K562 (cell line): ENCODE results near the gene VWA2. TPM values are rescaled to one million over a fixed set of nuclear protein-coding genes. Genes with fewer than 3 reads are reported as not detected.

Experiments
- ATAC-seq: fragments of 200-7000 bp; cut with Tn5 transposase; 3 replicates; pipeline ENCODE4 v1.9.1; 2020; ENCODE audit warnings: moderate library complexity
- BruUV-seq: library from RNA; stranded (reverse); fragments of 400-500 nt; replicated peaks from 2 replicates; lab custom pipeline; 2021; lab: Mats Ljungman, UMichigan
- CTCF ChIA-PET: fragments of 300-600 bp; formaldehyde crosslinking; extraction: SDS; loops from one replicate; lab custom pipeline; 2021; ENCODE audit warnings: low intra/inter-chr PET ratio; lab: Yijun Ruan, JAX
- POLR2A ChIA-PET: fragments of 300-600, 350-650 bp; sonication (Branson Sonifier 250); formaldehyde crosslinking; extraction: SDS; loops from one replicate; lab custom pipeline; 2021; ENCODE audit warnings: antibody characterized with exemption, inconsistent platforms; lab: Yijun Ruan, JAX
- DNase-seq, 4 experiments: peaks; one replicate each; pipeline versions ENCODE4 v3.0.0 to v3.0.0-alpha.2; 2011 to 2018; ENCODE audit warnings: low spot score in 3 of 4, mixed read lengths in 3 of 4; ENCODE audit errors: extremely low read depth in 1 of 4
- FAIRE-seq: peaks from 2 replicates; lab custom pipeline; 2011; peaks lifted over from hg19 to GRCh38; lab: Jason Lieb, UNC
- H2AFZ ChIP-seq: 2 replicates; pipeline ENCODE4 v1.6.0; 2011; ENCODE audit warnings: low read depth, low read length, control low read depth, inconsistent platforms
- H3K27ac ChIP-seq: fragments of 200-600 bp; 3 replicates; pipeline ENCODE4 v1.8.0; 2011; ENCODE audit warnings: low read depth, mild to moderate bottlenecking, control low read depth, inconsistent platforms, low read length, moderate library complexity, mixed read lengths; ENCODE audit errors: extremely low read depth
- H3K27me3 ChIP-seq, 2 experiments: fragments of 300-600 bp in 1 of 2; 2 replicates in 1 of 2; 3 replicates in 1 of 2; pipeline versions ENCODE4 v1.6.0 to v1.8.0; 2011; ENCODE audit warnings: inconsistent platforms in 2 of 2, low read length in 2 of 2, mild to moderate bottlenecking in 1 of 2, mixed read lengths in 1 of 2, moderate library complexity in 1 of 2; ENCODE audit not compliant: control insufficient read depth in 2 of 2, insufficient read depth in 2 of 2
- H3K36me3 ChIP-seq: fragments of 300-600 bp; 3 replicates; pipeline ENCODE4 v1.8.0; 2011; ENCODE audit warnings: mild to moderate bottlenecking, low read length, inconsistent platforms; ENCODE audit not compliant: control insufficient read depth, insufficient read depth
- H3K4me1 ChIP-seq, 2 experiments: fragments of 200-600 bp in 1 of 2; replicated peaks in 1 of 2; 2 replicates in 1 of 2; 3 replicates in 1 of 2; pipeline versions ENCODE4 v1.5.1 to v1.8.0; 2011; ENCODE audit warnings: inconsistent platforms in 2 of 2, low read length in 2 of 2, mild to moderate bottlenecking in 1 of 2, mixed read lengths in 1 of 2, moderate library complexity in 1 of 2; ENCODE audit not compliant: control insufficient read depth in 2 of 2, insufficient read depth in 2 of 2
- H3K4me2 ChIP-seq: 2 replicates; pipeline ENCODE4 v1.6.1; 2011; ENCODE audit warnings: low read length, control low read depth, inconsistent platforms, mixed read lengths; ENCODE audit not compliant: insufficient read depth
- H3K4me3 ChIP-seq: fragments of 200-600 bp; sonication (generic), shearing (Covaris generic); 2 replicates; pipeline ENCODE4 v1.5.1; 2016; ENCODE audit warnings: control low read depth, inconsistent platforms
- H3K79me2 ChIP-seq: fragments of 200-600 bp; 3 replicates; pipeline ENCODE4 v1.8.0; 2011; ENCODE audit warnings: low read length, inconsistent platforms; ENCODE audit not compliant: control insufficient read depth, insufficient read depth
- H3K9ac ChIP-seq, 2 experiments: 2 replicates each; pipeline versions ENCODE4 v1.6.0 to v1.6.1; 2011; ENCODE audit warnings: low read depth in 2 of 2, low read length in 2 of 2, control low read depth in 1 of 2, inconsistent platforms in 1 of 2, mild to moderate bottlenecking in 1 of 2, mixed read lengths in 1 of 2; ENCODE audit not compliant: insufficient read depth in 1 of 2
- H3K9me1 ChIP-seq: one replicate; pipeline ENCODE4 v1.6.0; 2011; ENCODE audit warnings: inconsistent platforms, mild to moderate bottlenecking, low read length, moderate library complexity; ENCODE audit not compliant: control insufficient read depth, insufficient read depth
- H3K9me3 ChIP-seq: replicated peaks from 2 replicates; pipeline ENCODE4 v1.5.1; 2011; ENCODE audit warnings: low read depth, low read length, inconsistent platforms; ENCODE audit not compliant: control insufficient read depth, insufficient read depth
- H4K20me1 ChIP-seq: replicated peaks from 2 replicates; pipeline ENCODE4 v1.6.1; 2011; ENCODE audit warnings: low read length, inconsistent platforms, mixed read lengths; ENCODE audit not compliant: control insufficient read depth, insufficient read depth
- BCL6 ChIP-seq: fragments of 250-450 bp; sonication (Bioruptor Pico); IDR thresholded peaks from 2 replicates; pipeline ENCODE4 v1.4.0; 2020
- BMI1 ChIP-seq: fragments of 150-350 bp; IDR thresholded peaks from 2 replicates; pipeline ENCODE4 v1.6.1; 2014; ENCODE audit warnings: low read length
- GMEB1 ChIP-seq: fragments of 250-450 bp; sonication (Bioruptor Pico); IDR thresholded peaks from 2 replicates; pipeline ENCODE4 v1.4.0; 2020; ENCODE audit warnings: mild to moderate bottlenecking
- KDM1A ChIP-seq, 2 experiments: fragments of 450-650 bp; IDR thresholded peaks; 2 replicates each; pipeline ENCODE4 v1.6.1; 2016; ENCODE audit warnings: mild to moderate bottlenecking in 2 of 2
- MCM2 ChIP-seq: fragments of 450-650 bp; IDR thresholded peaks from 2 replicates; pipeline ENCODE4 v1.6.1; 2017; ENCODE audit warnings: low read depth, mild to moderate bottlenecking
- PRPF4 ChIP-seq: fragments of 200-400 bp; formaldehyde crosslinking; IDR thresholded peaks from one replicate; pipeline ENCODE4 v1.6.1; 2017; ENCODE audit warnings: low read length, low read depth, mild to moderate bottlenecking; ENCODE audit not compliant: insufficient read depth, poor library complexity, severe bottlenecking
- RNF2 ChIP-seq: sonication (generic); IDR thresholded peaks from 2 replicates; pipeline ENCODE4 v1.6.1; 2016
- SMAD2 ChIP-seq: fragments of 150-350 bp; IDR thresholded peaks from 2 replicates; pipeline ENCODE4 v1.6.1; 2014; ENCODE audit warnings: low read depth, mild to moderate bottlenecking, low read length
- SMARCA5 ChIP-seq: fragments of 450-650 bp; IDR thresholded peaks from 2 replicates; pipeline ENCODE4 v1.6.1; 2016
- TBL1XR1 ChIP-seq, 2 experiments: IDR thresholded peaks; 2 replicates each; pipeline ENCODE4 v1.6.1; 2012; ENCODE audit warnings: improper control_type of control experiment in 2 of 2, low read length in 2 of 2, mild to moderate bottlenecking in 1 of 2
- ZNF23 ChIP-seq: fragments of 250-450 bp; sonication (Bioruptor Pico); IDR thresholded peaks from 2 replicates; pipeline ENCODE4 v1.4.0; 2020; ENCODE audit warnings: mild to moderate bottlenecking
- ZNF316 ChIP-seq: fragments of 450-650 bp; IDR thresholded peaks from 2 replicates; pipeline ENCODE4 v1.6.1; 2016
- ZNF398 ChIP-seq: fragments of 250-450 bp; sonication (Bioruptor Pico); IDR thresholded peaks from 2 replicates; pipeline ENCODE4 v1.8.0; 2021; ENCODE audit warnings: moderate library complexity, mild to moderate bottlenecking, inconsistent platforms
- WGBS: fragments of 100-300 bp; shearing (Covaris generic); methylation state at CpG from one replicate; pipeline ENCODE4 v1.1.6; 2016; ENCODE audit warnings: low coverage, mixed read lengths; ENCODE audit not compliant: insufficient coverage; ENCODE audit errors: missing lambda C conversion rate; 5-methylcytosine and 5-hydroxymethylcytosine counted together
- in situ Hi-C: fragments of 300-500 bp; cut with MboI; formaldehyde crosslinking; loops from 4 replicates; pipeline ENCODE4 v1.15.0; 2018; ENCODE audit warnings: inconsistent platforms, mixed read lengths
- intact Hi-C: fragments of 100-400 bp; cut with micrococcal nuclease; formaldehyde crosslinking; loops from 2 replicates; pipeline ENCODE4 v1.14.2; 2022
- polyA plus RNA-seq, 8 experiments: library from polyadenylated mRNA; depleted of rRNA in 4 of 8; stranded (reverse) in 5 of 8; unstranded in 3 of 8; fragments of >200 nt; fragmentation: Nextera tagmentation in 2 of 8; fragmentation: Illumina TruSeq in 1 of 8; extraction: Ambion mirVana in 2 of 8; extraction: Trizol in 1 of 8; gene quantifications; 2 replicates each; pipeline versions ENCODE4 v1.2.1 to v1.2.3, GENCODE V29; 2011 to 2014; ENCODE audit warnings: inconsistent platforms in 1 of 8, missing spikeins in 1 of 8
- total RNA-seq, 7 experiments: library from RNA; depleted of rRNA in 6 of 7; stranded (reverse); fragments of >200 nt in 6 of 7; fragmentation: Illumina TruSeq in 2 of 7; extraction: Trizol in 2 of 7; gene quantifications; 2 replicates each; pipeline versions ENCODE4 v1.2.1 to v1.2.3, GENCODE V29; 2011 to 2021; ENCODE audit warnings: low replicate concordance in 1 of 7
- TF ChIP-seq, protein P1 (sequence below): fragments of 450-650 bp; IDR thresholded peaks from 2 replicates; pipeline ENCODE4 v1.6.1; 2016
- TF ChIP-seq, protein P2 (sequence below): fragments of 450-650 bp; formaldehyde crosslinking; IDR thresholded peaks from 2 replicates; pipeline ENCODE4 v1.4.0; 2020; ENCODE audit warnings: mild to moderate bottlenecking, moderate library complexity
- TF ChIP-seq, protein P3 (sequence below): fragments of 450-650 bp; IDR thresholded peaks from 2 replicates; pipeline ENCODE4 v1.6.1; 2014; ENCODE audit warnings: low read depth, mild to moderate bottlenecking, moderate library complexity, borderline replicate concordance

VWA2 gene
- total and polyA plus RNA-seq, 9 of the 15 experiments (the other 6 are each of a cell fraction or from before 2014, with no cell fraction given): not detected

DNA sequence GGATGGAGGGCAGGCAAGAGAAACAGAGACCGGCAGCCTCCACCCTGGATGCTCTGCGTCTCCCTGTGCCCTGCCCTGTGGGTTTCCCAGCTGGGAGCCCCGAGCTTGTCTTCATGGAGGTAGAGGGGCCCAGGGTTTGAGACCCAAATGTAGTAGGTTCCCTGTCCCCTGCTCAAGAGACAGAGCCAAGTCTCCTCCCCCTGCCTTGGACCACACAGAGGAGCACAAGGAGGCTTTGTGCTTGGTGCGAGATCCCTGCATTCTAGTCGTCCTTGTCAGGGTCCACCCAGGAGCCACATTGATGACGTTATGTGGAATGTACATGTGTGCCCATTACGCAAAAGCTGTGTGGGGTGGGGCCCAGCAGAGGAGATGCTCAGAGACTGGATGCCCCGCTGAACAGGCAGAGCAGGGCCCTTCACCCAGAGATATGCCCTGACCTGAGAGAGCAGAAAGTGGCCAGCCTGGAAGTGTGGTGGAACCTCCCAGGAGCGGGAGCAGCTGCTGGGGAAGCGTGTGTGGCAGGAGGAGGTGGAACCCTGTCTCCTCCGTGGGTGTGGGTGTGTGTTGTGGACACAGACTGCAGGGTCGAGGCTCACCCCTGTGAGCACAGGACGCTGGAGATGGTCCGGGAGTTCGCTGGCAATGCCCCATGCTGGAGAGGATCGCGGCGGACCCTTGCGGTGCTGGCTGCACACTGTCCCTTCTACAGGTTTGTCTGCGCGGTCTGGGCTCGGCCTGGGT, 39.3 kb downstream of the VWA2 start:
- ChIA-PET POLR2A (no interaction called here), CTCF (no interaction called here)
- ATAC-seq (no peak), FAIRE-seq (no peak), DNase-seq (no peak)
- H3K9me1 ChIP-seq: no peaks in the 10 kb centered on the region
- no peaks in the 10 kb centered on the region for H3K79me2 ChIP-seq
- no peak overlapping the region for H3K4me2 ChIP-seq
- H4K20me1 ChIP-seq: no peaks in the 10 kb centered on the region
- no peak overlapping the region; a peak in 1 of 4 replicates for H3K9ac ChIP-seq
- H3K4me1 ChIP-seq: no peaks in the 10 kb centered on the region
- in situ Hi-C loops: no loop called here
- H3K27ac ChIP-seq: no peak overlapping the region
- peaks cover 0 to 17% of the 10 kb centered on the region in 2 experiments; a peak in 2 of 5 replicates for H3K27me3 ChIP-seq
- H3K4me3 ChIP-seq: no peak overlapping the region
- no peaks in the 10 kb centered on the region for H3K9me3 ChIP-seq
- no peaks in the 10 kb centered on the region for H3K36me3 ChIP-seq
- intact Hi-C loops: no loop called here
- BruUV-seq: no TSS peak
- no peak overlapping the region for H2AFZ ChIP-seq
- WGBS: 0% methylated on average over 15 of the region's 22 CpGs
- TF ChIP-seq ZNF316 (no peak), BMI1 (no peak), MCM2 (no peak), KDM1A (IDR thresholded peaks at IDR 0.05) (no peak), PRPF4 (no peak), SMARCA5 (no peak), ZNF398 (no peak), SMAD2 (no peak), BCL6 (CRISPR knock-in tag) (no peak), ZNF23 (no peak), GMEB1 (CRISPR knock-in tag) (no peak), TBL1XR1 (IDR thresholded peaks at IDR 0.05; ENCODE audit: low read length in 2 of 2) (no peak), RNF2 (no peak)
- TF ChIP-seq, protein P1, sequence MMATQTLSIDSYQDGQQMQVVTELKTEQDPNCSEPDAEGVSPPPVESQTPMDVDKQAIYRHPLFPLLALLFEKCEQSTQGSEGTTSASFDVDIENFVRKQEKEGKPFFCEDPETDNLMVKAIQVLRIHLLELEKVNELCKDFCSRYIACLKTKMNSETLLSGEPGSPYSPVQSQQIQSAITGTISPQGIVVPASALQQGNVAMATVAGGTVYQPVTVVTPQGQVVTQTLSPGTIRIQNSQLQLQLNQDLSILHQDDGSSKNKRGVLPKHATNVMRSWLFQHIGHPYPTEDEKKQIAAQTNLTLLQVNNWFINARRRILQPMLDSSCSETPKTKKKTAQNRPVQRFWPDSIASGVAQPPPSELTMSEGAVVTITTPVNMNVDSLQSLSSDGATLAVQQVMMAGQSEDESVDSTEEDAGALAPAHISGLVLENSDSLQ: no peak
- TF ChIP-seq, protein P2, sequence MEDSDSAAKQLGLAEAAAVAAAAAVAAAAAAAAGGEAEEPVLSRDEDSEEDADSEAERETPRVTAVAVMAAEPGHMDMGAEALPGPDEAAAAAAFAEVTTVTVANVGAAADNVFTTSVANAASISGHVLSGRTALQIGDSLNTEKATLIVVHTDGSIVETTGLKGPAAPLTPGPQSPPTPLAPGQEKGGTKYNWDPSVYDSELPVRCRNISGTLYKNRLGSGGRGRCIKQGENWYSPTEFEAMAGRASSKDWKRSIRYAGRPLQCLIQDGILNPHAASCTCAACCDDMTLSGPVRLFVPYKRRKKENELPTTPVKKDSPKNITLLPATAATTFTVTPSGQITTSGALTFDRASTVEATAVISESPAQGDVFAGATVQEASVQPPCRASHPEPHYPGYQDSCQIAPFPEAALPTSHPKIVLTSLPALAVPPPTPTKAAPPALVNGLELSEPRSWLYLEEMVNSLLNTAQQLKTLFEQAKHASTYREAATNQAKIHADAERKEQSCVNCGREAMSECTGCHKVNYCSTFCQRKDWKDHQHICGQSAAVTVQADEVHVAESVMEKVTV (CRISPR knock-in tag): no peak
- TF ChIP-seq, protein P3, sequence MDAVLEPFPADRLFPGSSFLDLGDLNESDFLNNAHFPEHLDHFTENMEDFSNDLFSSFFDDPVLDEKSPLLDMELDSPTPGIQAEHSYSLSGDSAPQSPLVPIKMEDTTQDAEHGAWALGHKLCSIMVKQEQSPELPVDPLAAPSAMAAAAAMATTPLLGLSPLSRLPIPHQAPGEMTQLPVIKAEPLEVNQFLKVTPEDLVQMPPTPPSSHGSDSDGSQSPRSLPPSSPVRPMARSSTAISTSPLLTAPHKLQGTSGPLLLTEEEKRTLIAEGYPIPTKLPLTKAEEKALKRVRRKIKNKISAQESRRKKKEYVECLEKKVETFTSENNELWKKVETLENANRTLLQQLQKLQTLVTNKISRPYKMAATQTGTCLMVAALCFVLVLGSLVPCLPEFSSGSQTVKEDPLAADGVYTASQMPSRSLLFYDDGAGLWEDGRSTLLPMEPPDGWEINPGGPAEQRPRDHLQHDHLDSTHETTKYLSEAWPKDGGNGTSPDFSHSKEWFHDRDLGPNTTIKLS: no peak
